H9 (cell line): ENCODE data around the gene ERC2. TPM values are rescaled to one million over a fixed set of nuclear protein-coding genes. Genes with fewer than 3 reads are reported as not detected.
A peak's percentile ranks its signal among the peaks of the same experiment; 100 is the strongest.

Experiments used
- DNase-seq: peaks from one replicate; pipeline ENCODE4 v3.0.0-alpha.2; 2017
- H2AFZ ChIP-seq: one replicate; pipeline ENCODE4 v1.6.1; 2013; ENCODE audit warnings: mild to moderate bottlenecking, low read length, control low read depth, moderate library complexity
- H2AK5ac ChIP-seq: 2 replicates; pipeline ENCODE4 v1.6.1; 2013; ENCODE audit warnings: low read length, control low read depth, mixed read lengths; ENCODE audit not compliant: insufficient read length
- H2BK120ac ChIP-seq: one replicate; pipeline ENCODE4 v1.6.1; 2013; ENCODE audit warnings: low read depth, mild to moderate bottlenecking, low read length, control low read depth, inconsistent platforms; ENCODE audit not compliant: poor library complexity, severe bottlenecking
- H2BK12ac ChIP-seq: 2 replicates; pipeline ENCODE4 v1.6.1; 2013; ENCODE audit warnings: low read length, control low read depth, mixed read lengths, low read depth; ENCODE audit not compliant: insufficient read length
- H2BK15ac ChIP-seq: 2 replicates; pipeline ENCODE4 v1.6.1; 2013; ENCODE audit warnings: low read depth, low read length, control low read depth
- H2BK20ac ChIP-seq: one replicate; pipeline ENCODE4 v1.6.1; 2013; ENCODE audit warnings: low read depth, mild to moderate bottlenecking, low read length, control low read depth, inconsistent platforms; ENCODE audit not compliant: poor library complexity, severe bottlenecking
- H2BK5ac ChIP-seq: 2 replicates; pipeline ENCODE4 v1.6.1; 2013; ENCODE audit warnings: low read length, control low read depth, mixed read lengths; ENCODE audit not compliant: insufficient read length
- H3K14ac ChIP-seq: 2 replicates; pipeline ENCODE4 v1.6.1; 2013; ENCODE audit warnings: low read length, control low read depth; ENCODE audit not compliant: insufficient read depth
- H3K18ac ChIP-seq: 2 replicates; pipeline ENCODE4 v1.6.1; 2013; ENCODE audit warnings: low read depth, mild to moderate bottlenecking, mixed read lengths, low read length, control low read depth; ENCODE audit not compliant: insufficient read length
- H3K23ac ChIP-seq: 2 replicates; pipeline ENCODE4 v1.6.1; 2013; ENCODE audit warnings: low read length, control low read depth, mixed read lengths, low read depth; ENCODE audit not compliant: insufficient read length
- H3K23me2 ChIP-seq: 2 replicates; pipeline ENCODE4 v1.6.1; 2013; ENCODE audit warnings: low read depth, mild to moderate bottlenecking, mixed read lengths, low read length, control low read depth; ENCODE audit not compliant: insufficient read length, poor library complexity, severe bottlenecking
- H3K27ac ChIP-seq: 2 replicates; pipeline ENCODE4 v1.5.1; 2013; ENCODE audit warnings: low read length, control low read depth, mixed read lengths, low read depth; ENCODE audit not compliant: insufficient read length
- H3K27me3 ChIP-seq: 2 replicates; pipeline ENCODE4 v1.6.1; 2013; ENCODE audit warnings: low read length, control low read depth, inconsistent platforms; ENCODE audit not compliant: insufficient read depth
- H3K4ac ChIP-seq: 2 replicates; pipeline ENCODE4 v1.6.1; 2013; ENCODE audit warnings: low read depth, mild to moderate bottlenecking, control low read depth, inconsistent platforms, low read length, moderate library complexity
- H3K4me1 ChIP-seq: 2 replicates; pipeline ENCODE4 v1.6.1; 2013; ENCODE audit warnings: low read length, control low read depth, inconsistent platforms; ENCODE audit not compliant: insufficient read depth
- H3K4me2 ChIP-seq: 2 replicates; pipeline ENCODE4 v1.6.1; 2013; ENCODE audit warnings: low read length, control low read depth, mixed read lengths; ENCODE audit not compliant: insufficient read length, insufficient read depth
- H3K56ac ChIP-seq: 2 replicates; pipeline ENCODE4 v1.6.1; 2013; ENCODE audit warnings: low read depth, mild to moderate bottlenecking, mixed read lengths, low read length, control low read depth; ENCODE audit not compliant: insufficient read length
- H3K79me1 ChIP-seq: 2 replicates; pipeline ENCODE4 v1.6.1; 2013; ENCODE audit warnings: low read depth, mild to moderate bottlenecking, moderate library complexity, low read length, control low read depth, inconsistent platforms; ENCODE audit not compliant: insufficient read depth, poor library complexity, severe bottlenecking
- H3K79me2 ChIP-seq: 2 replicates; pipeline ENCODE4 v1.6.1; 2013; ENCODE audit warnings: low read length, control low read depth, inconsistent platforms; ENCODE audit not compliant: insufficient read depth
- H3K9ac ChIP-seq: 2 replicates; pipeline ENCODE4 v1.6.1; 2013; ENCODE audit warnings: low read length, control low read depth, mixed read lengths; ENCODE audit not compliant: insufficient read length; ENCODE audit errors: extremely low read depth
- H3K9me3 ChIP-seq: one replicate; pipeline ENCODE4 v1.6.1; 2013; ENCODE audit warnings: low read depth, low read length, inconsistent platforms; ENCODE audit not compliant: control insufficient read depth
- H3T11ph ChIP-seq: one replicate; pipeline ENCODE4 v1.6.1; 2013; ENCODE audit warnings: mild to moderate bottlenecking, low read length, control low read depth, inconsistent platforms
- H4K20me1 ChIP-seq: one replicate; pipeline ENCODE4 v1.6.1; 2013; ENCODE audit not compliant: control insufficient read depth, insufficient read length, insufficient read depth
- H4K5ac ChIP-seq: 2 replicates; pipeline ENCODE4 v1.6.1; 2013; ENCODE audit warnings: low read depth, mild to moderate bottlenecking, mixed read lengths, low read length, control low read depth; ENCODE audit not compliant: insufficient read length
- H4K8ac ChIP-seq: replicated peaks from 2 replicates; pipeline ENCODE4 v1.6.1; 2013; ENCODE audit warnings: low read length, control low read depth, mixed read lengths, low read depth; ENCODE audit not compliant: insufficient read length
- H4K91ac ChIP-seq: 2 replicates; pipeline ENCODE4 v1.6.1; 2013; ENCODE audit warnings: low read depth, mild to moderate bottlenecking, moderate library complexity, mixed read lengths, low read length, control low read depth; ENCODE audit not compliant: insufficient read length
- H3K27ac Mint-ChIP-seq, 3 experiments: 2 replicates in 2 of 3; 3 replicates in 1 of 3; pipeline ENCODE4 v1.8.0; 2020 to 2021; ENCODE audit warnings: mixed read lengths in 3 of 3, mild to moderate bottlenecking in 1 of 3, moderate library complexity in 1 of 3
- H3K27me3 Mint-ChIP-seq: 2 replicates; pipeline ENCODE4 v1.8.0; 2021; ENCODE audit warnings: low read depth, mild to moderate bottlenecking, moderate library complexity, mixed read lengths
- H3K36me3 Mint-ChIP-seq, 3 experiments: 2 replicates in 2 of 3; 3 replicates in 1 of 3; pipeline ENCODE4 v1.8.0; 2020 to 2021; ENCODE audit warnings: low read depth in 3 of 3, mixed read lengths in 3 of 3; ENCODE audit not compliant: insufficient read depth in 1 of 3
- H3K4me1 Mint-ChIP-seq, 2 experiments: 2 replicates each; pipeline ENCODE4 v1.8.0; 2020; ENCODE audit warnings: mixed read lengths in 2 of 2
- H3K4me3 Mint-ChIP-seq, 2 experiments: 2 replicates in 1 of 2; 3 replicates in 1 of 2; pipeline ENCODE4 v1.8.0; 2020 to 2021; ENCODE audit warnings: mild to moderate bottlenecking in 2 of 2, mixed read lengths in 2 of 2, moderate library complexity in 1 of 2
- H3K9me3 Mint-ChIP-seq, 2 experiments: 2 replicates in 1 of 2; 3 replicates in 1 of 2; pipeline ENCODE4 v1.8.0; 2020; ENCODE audit warnings: mild to moderate bottlenecking in 2 of 2, mixed read lengths in 2 of 2, moderate library complexity in 1 of 2
- WGBS: extraction: QIAGEN DNeasy Blood & Tissue Kit; methylation state at CpG from one replicate; pipeline ENCODE4 v1.1.7; 2013; ENCODE audit warnings: missing lambda C conversion rate, low lambda C conversion rate, mixed read lengths; ENCODE audit not compliant: insufficient read length; ENCODE audit errors: extremely low coverage; 5-methylcytosine and 5-hydroxymethylcytosine counted together
- total RNA-seq: library from RNA; stranded (reverse); gene quantifications from 2 replicates; pipeline ENCODE4 v1.2.1, GENCODE V29; 2021
- TF ChIP-seq, protein P1 (sequence below): fragments of 200-600 bp; sonication (generic); conservative IDR thresholded peaks from 3 replicates; pipeline ENCODE4 v1.8.0; 2021; ENCODE audit warnings: antibody characterized with exemption, mild to moderate bottlenecking

Gene ERC2
- total RNA-seq, 1 experiment from 2014 or later: 15.4 TPM

DNA sequence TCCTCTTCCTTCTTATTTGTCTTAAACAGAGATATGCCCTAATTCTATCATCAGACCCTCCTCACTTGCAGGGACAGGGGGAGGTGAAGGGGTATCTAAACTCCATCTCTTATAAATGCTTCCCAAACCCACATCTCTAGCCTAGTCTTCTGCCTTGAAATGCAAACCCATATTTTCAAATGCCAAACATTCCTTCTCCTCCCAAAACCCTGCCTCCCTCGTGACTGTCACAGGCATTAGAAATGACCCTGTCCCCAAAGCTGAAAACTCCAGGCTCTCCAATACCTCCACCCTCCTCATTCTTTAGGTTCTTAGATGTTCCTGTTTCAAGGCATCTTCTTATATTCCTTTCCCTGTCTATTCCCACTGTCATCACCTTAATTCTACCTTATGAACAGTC, 191.0 kb downstream of the ERC2 start:
- Histone ChIP-seq H3K9ac (no peak overlapping the region), H3K23me2 (no peaks in the 10 kb centered on the region), H3K79me2 (no peaks in the 10 kb centered on the region), H3K27ac (no peak overlapping the region), H3K14ac (no peak overlapping the region), H2BK5ac (no peak overlapping the region), H3K79me1 (no peaks in the 10 kb centered on the region), H3K4me1 (no peaks in the 10 kb centered on the region), H3K18ac (no peak overlapping the region), H4K91ac (no peak overlapping the region), H4K8ac (no peak overlapping the region), H3T11ph (no peak overlapping the region), H3K27me3 (no peaks in the 10 kb centered on the region), H3K9me3 (no peaks in the 10 kb centered on the region), H2BK15ac (no peak overlapping the region), H3K4ac (no peak overlapping the region), H3K23ac (no peak overlapping the region), H2AFZ (no peak overlapping the region), H2BK120ac (no peak overlapping the region), H3K56ac (no peak overlapping the region), H3K4me2 (no peak overlapping the region), H2BK12ac (no peak overlapping the region), H4K20me1 (no peaks in the 10 kb centered on the region), H2BK20ac (no peak overlapping the region), H2AK5ac (no peak overlapping the region), H4K5ac (no peak overlapping the region)
- Mint-ChIP-seq H3K27ac (peak overlapping the region in 1 of 3 experiments; percentile 3; a peak in 1 of 7 replicates), H3K36me3 (peaks cover 15 to 26% (median 24%) of the 10 kb centered on the region in 3 experiments), H3K4me3 (no peak overlapping the region), H3K27me3 (no peaks in the 10 kb centered on the region; the same call in 1 of the 2 replicates), H3K9me3 (peaks cover 12 to 14% of the 10 kb centered on the region in 2 experiments; a peak in 3 of 5 replicates), H3K4me1 (peaks cover 18 to 21% of the 10 kb centered on the region in 2 experiments)
- no CpG with 5 or more reads among the region's 1 CpG for WGBS
- TF ChIP-seq, protein P1, sequence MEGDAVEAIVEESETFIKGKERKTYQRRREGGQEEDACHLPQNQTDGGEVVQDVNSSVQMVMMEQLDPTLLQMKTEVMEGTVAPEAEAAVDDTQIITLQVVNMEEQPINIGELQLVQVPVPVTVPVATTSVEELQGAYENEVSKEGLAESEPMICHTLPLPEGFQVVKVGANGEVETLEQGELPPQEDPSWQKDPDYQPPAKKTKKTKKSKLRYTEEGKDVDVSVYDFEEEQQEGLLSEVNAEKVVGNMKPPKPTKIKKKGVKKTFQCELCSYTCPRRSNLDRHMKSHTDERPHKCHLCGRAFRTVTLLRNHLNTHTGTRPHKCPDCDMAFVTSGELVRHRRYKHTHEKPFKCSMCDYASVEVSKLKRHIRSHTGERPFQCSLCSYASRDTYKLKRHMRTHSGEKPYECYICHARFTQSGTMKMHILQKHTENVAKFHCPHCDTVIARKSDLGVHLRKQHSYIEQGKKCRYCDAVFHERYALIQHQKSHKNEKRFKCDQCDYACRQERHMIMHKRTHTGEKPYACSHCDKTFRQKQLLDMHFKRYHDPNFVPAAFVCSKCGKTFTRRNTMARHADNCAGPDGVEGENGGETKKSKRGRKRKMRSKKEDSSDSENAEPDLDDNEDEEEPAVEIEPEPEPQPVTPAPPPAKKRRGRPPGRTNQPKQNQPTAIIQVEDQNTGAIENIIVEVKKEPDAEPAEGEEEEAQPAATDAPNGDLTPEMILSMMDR: no peak
- DNase-seq: no peak
